GM21447 (cell line): ENCODE results near the gene INAVA.
A peak's percentile ranks its signal among the peaks of the same experiment; 100 is the strongest.

Experiments used
- ATAC-seq: cut with Tn5 transposase; IDR thresholded peaks from one replicate; pipeline ENCODE4 v1.9.1; 2021; ENCODE audit not compliant: unreplicated experiment

The INAVA gene

GRCh38 chr1:200874694-200875093, 20.0 kb upstream of the INAVA start:
- ATAC-seq: no peak

GRCh38 chr1:200875416-200875815, 19.3 kb upstream of the INAVA start:
- no peak for ATAC-seq

DNA sequence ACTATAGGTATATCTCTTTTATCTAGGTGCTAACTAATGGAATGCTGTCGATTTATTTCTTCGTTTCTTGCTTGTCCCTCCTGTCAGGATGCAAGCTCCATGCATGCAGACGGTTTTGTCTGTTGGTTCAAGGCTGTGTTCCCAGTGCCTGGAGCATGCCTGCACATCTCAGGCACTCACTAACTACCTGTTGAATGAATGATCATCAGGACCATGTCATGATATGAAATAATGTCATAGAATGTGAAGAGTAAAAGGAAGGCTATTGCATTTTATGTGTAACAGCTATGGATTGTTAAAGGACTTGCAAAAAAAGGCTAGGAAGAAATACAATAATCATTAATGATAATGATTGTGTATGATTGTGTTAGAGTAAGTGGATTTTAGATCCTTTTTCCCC, 17.7 kb upstream of the INAVA start:
- ATAC-seq: no peak

DNA sequence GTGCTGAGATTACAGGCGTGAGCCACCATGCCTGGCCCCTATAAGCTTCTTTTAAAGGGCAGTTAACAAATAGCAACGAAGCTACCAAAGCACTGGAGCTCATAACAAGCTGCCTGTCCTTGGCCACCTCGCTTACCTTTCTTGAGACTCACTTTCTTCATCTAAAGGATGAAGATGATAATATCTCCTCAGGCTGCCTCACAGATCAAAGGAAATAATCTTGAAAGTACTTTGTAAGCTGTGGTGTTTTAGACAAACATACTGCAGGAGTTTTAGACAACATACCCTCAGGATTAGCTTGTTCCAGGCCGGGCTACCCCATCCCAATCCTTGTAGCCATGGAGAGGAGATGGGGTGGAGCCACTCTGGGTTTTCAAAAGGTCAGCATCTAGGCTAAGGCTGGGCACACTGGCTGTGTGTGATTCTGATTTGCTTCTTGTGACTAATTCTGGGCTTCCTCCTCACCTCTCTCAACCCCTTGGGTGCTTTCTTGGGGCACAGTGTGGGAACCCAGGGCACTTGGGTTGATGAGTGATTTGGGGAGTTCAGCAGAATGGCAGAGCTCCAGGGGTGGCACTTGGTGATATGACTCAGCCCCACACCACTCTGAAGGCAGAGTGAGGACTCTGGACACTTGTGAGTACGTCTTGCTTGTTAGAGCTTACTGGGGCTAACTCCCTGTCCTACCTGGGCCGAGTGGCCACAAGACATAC, 16.7 kb upstream of the INAVA start:
- ATAC-seq: peak; percentile 76

GRCh38 chr1:200880212-200880611, 14.5 kb upstream of the INAVA start:
- ATAC-seq: peak; percentile 75

GRCh38 chr1:200883118-200883517, 11.6 kb upstream of the INAVA start:
- no peak for ATAC-seq

- ATAC-seq: no peak
Measured at GRCh38 chr1:200885623-200886402, 8.9 kb upstream of the INAVA start.

DNA sequence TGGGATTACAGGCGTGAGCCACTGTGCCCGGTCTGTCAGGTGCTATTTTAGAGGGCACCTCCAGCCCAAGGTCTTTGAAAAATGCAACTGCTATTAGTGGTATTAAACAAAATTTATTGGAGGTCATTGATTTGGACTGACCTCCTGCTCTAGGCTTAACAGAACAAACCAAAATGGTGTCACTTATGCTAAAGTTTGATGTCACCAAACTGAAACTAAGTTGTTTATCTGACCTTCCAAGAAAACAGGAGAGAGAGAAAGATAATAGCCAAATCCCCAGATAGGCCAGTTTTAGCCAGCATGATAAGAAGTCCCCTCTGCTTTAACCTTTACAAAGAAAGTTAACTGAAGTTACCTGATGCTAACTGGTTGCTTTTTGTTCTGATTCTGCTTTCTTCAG, 8.1 kb upstream of the INAVA start:
- ATAC-seq: no peak

- ATAC-seq: no peak
Measured at GRCh38 chr1:200887036-200887435, 7.7 kb upstream of the INAVA start.

GRCh38 chr1:200887772-200888348, 6.8 kb upstream of the INAVA start:
- ATAC-seq: no peak

- ATAC-seq: peak; percentile 95
Measured at GRCh38 chr1:200888349-200888838, 6.3 kb upstream of the INAVA start.

DNA sequence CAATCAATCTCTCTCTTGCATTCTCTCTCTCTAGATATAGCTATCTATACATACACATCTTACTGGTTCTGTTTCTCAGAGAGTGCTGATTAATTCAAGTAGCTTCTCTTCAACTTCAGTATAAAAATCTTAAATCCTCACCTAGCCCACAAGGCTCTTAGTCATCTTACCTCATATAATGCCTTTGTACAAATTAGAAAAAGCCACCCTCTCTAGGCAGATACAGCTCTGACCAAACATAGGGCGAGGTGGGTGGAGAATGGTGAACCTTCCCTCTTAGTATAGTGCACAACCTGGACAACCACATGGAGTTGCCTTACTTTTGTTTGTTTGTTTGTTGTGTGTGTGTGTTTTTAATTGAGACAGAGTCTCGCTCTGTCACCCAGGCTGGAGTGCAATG, 5.1 kb upstream of the INAVA start:
- ATAC-seq: no peak

GRCh38 chr1:200890027-200890426, 4.7 kb upstream of the INAVA start:
- ATAC-seq: no peak

GRCh38 chr1:200890818-200891773, 3.6 kb upstream of the INAVA start:
- no peak for ATAC-seq

DNA sequence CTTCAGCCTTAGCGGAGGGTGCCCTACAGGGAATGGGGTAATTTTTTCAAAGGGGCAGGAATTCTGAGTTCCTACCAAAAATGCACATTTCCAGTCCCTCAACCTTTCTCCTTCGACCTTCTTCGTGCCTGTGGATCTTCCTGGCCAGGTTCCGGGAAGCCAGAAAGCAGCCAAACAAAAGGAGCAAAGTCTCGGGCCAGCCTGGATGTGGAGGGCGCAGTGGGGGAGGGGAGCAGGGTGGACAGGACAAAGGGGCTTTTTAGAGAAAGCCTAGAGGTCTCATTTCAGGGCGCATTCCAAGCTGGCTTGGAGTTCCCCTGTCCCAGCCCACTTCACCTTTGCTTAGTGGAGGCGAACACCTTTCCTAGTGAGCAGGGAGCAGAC, 2.9 kb upstream of the INAVA start:
- ATAC-seq: no peak

GRCh38 chr1:200892546-200892945, 2.2 kb upstream of the INAVA start:
- ATAC-seq: no peak

GRCh38 chr1:200892958-200893357, 1.7 kb upstream of the INAVA start:
- no peak for ATAC-seq

DNA sequence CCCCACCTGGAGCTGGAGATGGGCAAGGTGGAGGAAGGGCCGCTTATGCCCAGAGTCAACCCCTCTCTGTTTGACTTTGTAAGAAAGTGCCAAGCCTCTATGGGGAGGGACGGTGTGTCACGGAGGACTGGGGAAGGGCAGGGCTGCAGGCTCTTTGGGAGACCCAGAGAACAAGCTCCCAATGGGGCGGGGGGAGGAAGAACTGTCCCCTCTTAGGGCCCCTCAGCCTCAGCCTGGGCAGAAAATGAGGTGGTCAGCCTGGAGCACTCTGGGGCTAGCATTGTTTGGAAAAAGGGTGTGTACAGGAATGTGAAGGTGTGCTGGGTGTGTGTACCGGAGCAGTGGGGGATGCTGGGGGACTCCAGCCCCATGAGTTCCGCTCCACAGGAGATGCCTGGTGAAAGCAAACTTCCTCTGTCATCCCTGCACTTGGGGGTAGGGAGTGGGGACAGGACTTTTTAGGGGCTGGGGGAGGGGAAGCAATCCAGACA, 1.2 kb upstream of the INAVA start:
- no peak for ATAC-seq

- ATAC-seq: no peak
Measured at GRCh38 chr1:200895443-200895789, 716 bp downstream of the INAVA start.

DNA sequence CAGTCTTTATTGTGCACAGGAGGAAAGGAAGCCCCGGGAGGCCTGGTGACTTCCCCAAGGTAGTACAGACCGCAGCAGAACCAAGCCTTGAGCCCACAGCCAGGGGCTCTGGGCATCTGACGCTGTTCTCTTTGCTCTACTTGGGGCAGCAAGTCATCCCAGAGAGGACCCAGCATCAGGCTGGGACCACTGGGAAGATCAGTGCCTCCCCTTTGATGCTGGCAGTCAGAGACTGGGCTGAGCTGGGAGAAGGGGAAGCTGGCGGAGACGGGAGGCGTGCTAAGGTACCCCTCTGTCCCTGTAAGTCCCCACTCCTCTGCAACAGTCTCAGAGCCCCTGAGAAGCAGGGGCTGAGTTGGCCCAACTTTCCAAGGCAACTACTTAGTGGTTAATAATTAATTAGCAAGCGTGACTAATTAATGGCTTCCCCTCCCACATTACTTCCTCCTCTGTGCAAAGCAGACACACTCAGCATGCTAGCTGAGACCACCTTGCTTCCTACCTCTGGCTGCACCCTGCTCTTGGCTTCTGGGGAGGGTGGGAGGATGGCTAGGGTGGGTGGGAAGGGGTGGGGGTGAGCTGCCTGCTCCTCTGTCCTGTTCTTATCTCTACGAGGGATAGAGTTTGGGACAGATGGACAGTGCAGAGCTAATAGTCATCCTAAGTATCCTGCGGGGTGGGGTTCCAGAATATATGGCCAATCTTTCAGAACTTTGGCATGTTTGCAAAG, 1.3 kb downstream of the INAVA start:
- peak; percentile 52 for ATAC-seq
